Stimulated activated CD4-positive, alpha-beta T cell treated with anti-CD3 and anti-CD28 coated beads, Interleukin-4, amount 100 ng/mL, for 1 hour (primary cell): ENCODE measurements around the gene CDH23.
A peak's percentile ranks its signal among the peaks of the same experiment; 100 is the strongest.

Experiments
- DNase-seq: peaks from one replicate; pipeline ENCODE4 v3.0.0-alpha.2; 2020

Gene CDH23

GRCh38 chr10:71715026-71715425, 318.3 kb downstream of the CDH23 start:
- no peak for DNase-seq

DNA sequence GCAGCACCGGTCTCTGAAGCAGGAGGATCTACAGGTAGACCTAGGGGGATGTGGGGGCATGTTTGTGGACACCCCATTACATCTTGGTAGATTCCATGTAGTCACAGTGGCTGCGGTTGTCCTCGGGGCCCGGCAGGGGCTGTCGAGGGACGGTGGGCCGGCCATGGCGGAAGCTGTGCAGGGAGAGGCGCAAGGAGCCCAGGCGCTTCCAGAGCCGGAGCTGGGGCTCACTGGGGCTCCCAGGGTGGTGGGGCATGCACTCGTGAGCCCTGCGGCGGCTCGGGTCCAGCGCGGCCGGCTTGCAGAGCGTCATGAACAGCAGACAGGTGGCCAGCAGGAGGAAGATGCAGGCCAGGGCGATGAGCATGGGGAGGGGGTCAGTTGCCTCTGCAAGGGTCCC, 319.1 kb downstream of the CDH23 start:
- DNase-seq = no peak

GRCh38 chr10:71716426-71716825, 319.7 kb downstream of the CDH23 start:
- no peak for DNase-seq

DNA sequence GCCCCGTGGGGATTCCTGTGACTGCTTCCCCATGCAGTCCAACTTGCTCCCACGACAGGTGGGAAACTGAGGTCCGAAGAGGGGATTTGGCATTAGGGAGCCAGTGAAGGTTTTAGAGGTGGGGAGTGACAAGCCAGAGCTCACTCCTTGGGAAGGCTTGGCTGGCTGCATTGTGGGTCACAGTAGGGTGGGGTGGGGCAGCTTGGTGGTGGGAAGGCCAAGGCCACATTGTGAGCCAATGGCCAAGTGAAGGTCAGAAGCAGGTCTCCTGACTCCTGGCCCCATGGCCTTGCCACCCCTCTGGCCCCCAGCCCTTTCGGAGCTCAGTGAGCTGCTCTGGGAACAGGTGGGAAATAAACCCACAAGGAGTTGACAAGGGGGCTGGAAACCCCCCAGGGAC, 320.3 kb downstream of the CDH23 start:
- DNase-seq = no peak

DNA sequence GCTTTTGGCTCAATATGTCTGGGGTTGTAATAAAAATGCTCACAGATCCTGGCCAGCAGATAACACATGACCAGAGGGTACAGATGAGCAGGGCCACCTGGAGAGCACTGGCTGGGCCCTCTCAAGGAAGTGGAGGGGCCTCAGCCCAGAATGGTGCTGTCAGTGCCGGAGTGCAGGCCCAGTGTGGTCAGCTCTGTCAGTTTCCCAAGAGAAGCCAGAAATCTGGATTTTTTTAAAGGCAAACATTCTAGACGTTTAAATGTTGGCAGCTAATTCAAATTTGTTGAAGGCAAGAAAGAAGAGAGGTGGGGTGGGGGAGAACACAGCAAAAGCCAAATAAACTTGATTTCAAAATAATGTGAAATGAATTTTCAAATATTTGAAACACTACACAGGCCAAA, 320.8 kb downstream of the CDH23 start:
- DNase-seq = no peak

DNA sequence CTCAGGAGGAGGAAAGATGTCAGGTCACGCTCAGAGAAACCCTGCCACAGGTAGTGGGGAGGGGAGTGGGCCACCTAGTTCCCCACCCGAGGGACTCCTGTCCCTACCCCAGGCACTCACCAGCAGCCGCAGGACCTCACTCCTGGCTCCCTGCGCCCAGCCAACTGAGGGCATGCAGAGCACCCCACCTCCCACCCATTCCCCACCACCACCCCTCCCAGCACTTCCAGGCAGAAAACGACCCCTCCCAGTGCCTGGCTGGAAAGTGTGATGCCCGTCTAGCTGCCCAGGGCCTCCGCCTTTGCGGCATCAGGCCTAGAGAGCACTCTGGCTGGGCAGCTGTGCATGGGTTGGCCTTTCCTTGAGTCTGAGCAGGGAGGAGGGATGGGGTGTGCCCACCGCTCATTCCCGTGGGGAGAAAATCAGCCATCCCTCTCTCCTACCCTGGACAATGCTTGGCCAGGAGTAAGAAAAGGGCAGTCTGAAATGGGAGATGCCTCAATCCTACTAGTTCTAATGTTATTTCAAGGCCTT, 321.5 kb downstream of the CDH23 start:
- DNase-seq = no peak

DNA sequence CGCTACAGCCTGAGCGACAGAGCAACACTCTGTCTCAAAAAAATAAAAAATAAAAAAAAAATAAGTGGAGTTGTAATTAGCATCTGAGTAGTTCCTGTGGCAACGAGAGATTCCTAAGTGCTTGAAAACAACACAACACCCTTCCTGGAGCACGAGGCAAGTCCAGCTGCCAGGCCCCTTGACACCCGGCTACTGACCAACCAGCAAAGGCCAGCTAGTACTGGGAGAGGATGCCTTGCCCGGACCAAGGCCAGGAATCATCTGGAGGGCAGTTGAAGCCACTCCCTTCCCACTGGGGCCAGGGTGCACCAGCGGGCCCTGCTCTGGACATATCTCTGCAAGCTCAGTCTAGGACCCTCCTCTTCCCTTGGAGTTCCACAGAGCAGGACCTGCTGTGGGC, 322.3 kb downstream of the CDH23 start:
- no peak for DNase-seq

DNA sequence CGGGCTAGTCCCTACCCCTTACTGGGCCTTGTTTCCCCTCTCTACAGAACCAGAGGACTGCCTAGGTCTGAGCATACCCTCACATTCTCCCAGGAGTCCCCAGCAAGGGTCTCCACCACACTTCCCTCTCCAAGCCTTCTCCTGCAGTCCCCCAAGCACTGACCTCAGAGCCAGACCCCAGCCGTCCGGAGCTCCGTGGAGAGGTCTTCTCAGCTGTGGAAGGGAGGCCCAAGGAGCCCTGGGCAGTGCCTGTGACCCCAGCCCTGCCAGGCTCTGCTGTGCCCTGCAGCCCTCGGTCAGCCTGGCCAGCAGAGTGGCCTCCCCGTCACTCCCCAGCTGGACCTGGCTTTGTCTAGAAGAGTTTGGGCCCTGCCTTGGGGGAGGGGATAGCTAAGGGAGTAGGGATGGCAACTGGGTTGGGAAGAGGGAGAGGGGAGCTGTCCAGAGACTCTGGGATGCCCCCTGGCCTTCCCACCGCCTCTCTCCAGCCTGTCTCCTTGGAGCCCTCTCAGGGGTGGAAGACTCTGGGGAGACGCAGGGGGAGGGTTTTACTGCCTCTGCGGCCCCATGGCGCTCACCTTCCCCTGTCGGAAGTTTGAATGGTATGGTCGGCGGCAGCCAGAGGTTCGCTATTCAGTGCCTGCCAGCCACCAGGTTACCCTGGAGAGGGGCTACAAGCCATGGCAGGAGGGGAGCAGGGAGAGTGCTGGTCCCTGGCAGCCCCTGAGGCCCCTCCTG, 322.9 kb downstream of the CDH23 start, which contains the start of gene C10orf105:
Gene C10orf105 (minus strand): TSS at position 315 of the 738 bp plus-strand sequence. CDS start 3,441 bp downstream, outside the sequence.
- no peak for DNase-seq

GRCh38 chr10:71720288-71720687, 323.6 kb downstream of the CDH23 start:
- no peak for DNase-seq

GRCh38 chr10:71721313-71721712, 324.6 kb downstream of the CDH23 start:
- no peak for DNase-seq

- DNase-seq = no peak
Measured at GRCh38 chr10:71722849-71723248, 326.1 kb downstream of the CDH23 start.

GRCh38 chr10:71723311-71723710, 326.6 kb downstream of the CDH23 start:
- DNase-seq = no peak

DNA sequence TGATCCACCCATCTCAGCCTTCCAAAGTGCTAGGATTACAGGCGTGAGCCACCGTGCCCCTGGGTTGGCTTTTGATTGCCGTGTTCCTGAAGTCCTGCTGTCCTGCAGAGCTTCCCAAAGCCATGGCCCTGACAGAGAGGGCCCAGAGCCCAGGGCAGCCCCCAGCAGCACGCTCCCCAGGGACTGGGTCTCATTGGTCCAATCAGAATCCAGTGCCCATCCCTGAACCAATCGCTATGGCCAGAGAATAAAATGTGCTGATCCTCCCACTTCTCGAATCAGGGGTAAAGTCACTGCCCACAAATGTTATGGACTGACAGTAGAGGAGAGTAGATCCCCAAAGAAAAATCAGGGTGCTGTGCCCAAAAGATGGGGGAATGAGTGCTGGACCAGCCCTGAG, 327.8 kb downstream of the CDH23 start:
- DNase-seq = no peak

DNA sequence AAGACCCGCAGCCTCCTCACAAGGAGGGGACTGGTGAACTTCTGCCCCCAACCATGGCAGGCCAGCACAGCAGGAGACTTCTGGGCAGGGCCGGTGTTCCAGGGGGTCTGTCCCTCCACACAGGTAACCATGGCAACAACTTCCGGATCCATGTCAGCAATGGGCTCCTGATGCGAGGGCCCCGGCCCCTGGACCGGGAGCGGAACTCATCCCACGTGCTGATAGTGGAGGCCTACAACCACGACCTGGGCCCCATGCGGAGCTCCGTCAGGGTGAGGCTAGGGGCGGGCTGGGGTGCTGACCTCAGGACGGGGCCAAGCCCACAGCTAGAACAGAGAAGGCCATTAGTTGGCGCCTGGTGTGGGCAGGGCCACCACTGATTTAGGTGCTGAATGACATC, 328.5 kb downstream of the CDH23 start:
- no peak for DNase-seq

DNA sequence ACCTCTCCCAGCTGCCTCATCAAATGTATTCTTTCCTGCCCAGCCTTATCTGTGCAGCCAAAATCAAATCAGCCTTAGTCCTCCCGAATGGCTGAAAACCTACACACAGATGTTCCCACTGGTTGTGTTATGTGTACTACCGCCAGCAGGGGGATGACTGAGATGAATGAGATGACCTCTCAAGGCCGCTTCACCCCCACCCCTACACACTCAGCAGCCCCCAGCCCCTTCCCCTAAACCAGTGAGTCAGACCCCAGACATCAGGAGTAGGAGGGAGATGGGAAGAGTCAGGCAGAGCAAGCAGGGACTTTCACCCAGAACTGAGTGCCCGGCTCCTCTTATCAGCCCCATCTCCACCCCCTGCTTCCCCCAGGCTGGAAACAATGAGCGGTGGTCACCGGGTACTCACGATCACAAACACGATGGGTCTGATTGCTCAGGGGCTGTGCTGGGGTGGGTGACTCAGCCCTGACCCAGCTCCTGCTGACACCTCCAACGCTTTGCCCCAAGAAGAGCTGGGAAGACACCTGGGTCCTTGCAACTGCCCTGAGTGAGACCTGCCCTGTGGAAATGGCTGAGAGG, 329.4 kb downstream of the CDH23 start:
- DNase-seq = peak; percentile 72

DNA sequence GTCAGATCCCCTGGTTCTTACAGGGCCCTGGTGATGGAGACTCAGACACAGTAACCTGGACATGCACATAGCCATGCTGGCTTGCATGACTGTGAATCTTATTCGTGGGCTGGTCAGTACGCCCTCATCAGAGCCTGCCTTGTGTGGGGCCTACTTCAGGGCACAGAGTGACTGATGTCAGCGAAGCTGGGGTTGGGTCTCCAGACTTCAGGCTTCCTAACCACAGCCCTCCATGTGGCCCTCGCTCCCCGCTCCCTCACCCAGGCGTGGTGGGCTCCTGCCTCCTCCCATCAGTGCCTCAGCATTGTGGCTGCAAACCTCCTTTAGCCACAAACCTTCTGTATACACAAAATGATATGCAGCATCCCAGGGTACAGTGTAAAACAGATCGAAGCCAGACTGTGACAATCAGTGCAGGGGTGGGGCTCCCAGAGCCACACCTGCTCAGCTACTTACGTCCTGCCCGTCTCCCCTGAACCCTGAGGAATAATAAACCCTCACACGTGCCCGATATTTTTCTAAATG, 329.9 kb downstream of the CDH23 start:
- DNase-seq = peak; percentile 45

DNA sequence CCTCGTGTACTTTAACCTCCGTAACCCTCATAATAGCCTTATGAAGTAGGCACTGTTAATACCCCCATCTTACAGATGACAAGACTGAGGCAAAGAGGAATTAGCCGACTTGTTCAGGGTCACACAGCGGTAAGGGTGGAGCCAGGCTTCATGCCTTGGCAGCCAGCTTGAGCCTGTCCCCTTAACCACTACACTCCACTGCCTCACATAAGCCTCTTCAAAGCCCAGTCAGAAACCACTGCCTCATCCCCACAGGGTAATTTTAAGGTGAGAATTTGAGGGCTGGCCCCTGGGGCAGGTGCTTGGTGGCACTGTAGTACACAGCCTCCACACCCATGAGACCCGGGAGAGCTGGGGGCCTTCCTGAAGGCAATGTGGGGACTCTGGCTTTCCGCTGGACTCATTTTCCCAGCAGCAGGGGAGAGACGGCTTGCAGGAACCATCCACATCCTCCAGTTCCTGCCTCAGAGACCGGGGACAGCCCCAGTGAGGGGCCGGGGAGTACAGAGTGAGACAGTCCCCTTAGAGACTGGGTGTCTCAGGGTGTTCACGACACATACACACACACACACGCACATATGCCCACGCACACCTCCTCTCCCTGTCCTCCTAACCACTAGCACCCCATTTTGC, 330.5 kb downstream of the CDH23 start:
- DNase-seq = peak; percentile 66

DNA sequence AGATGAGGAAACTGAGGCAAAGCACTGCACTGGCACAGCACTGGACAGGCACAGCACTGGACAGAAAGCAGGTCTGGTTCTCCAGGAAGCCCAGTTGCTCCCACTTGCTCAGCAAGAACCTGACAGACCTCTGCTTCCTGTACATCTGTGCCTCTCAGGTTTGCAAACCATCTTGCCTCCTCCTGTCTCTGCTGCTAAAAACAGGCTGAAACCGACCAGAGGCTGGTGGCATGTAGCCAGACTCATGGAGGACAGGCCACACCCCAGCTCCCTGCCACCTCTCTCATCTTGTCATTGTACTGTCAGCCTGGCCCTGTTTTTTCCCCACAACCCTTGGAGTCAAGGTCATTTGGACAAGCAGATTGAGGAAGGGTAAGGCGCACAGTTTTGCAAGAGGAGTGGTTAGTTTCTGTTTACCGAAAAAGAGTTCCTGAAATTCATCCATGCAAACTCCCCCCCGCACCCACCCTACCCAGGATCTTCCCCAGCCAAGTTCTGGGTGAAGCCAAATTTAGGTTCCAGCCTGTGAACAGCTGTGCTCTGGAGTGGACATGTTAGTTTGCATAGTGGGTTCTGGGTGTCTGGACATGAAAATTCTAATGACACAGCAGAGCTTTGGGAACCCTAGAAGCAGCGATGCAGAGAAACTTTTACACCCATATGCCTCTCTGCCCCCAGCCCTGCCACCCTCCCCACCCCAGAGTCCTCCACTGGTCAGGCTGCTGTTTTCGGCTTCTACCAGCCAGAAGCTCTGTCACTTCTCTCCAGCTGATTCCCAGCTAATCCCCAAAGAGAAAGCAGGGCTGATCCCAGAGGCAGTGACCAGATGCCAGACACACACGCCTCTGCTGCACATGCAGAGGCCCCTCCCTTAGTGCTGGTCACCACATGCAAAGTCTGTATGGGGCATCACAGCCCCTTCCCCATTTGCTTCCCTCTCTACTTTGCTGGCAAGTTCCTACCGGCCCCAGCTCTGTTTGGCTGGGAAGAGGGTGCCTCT, 331.3 kb downstream of the CDH23 start:
- DNase-seq = peak; percentile 56

DNA sequence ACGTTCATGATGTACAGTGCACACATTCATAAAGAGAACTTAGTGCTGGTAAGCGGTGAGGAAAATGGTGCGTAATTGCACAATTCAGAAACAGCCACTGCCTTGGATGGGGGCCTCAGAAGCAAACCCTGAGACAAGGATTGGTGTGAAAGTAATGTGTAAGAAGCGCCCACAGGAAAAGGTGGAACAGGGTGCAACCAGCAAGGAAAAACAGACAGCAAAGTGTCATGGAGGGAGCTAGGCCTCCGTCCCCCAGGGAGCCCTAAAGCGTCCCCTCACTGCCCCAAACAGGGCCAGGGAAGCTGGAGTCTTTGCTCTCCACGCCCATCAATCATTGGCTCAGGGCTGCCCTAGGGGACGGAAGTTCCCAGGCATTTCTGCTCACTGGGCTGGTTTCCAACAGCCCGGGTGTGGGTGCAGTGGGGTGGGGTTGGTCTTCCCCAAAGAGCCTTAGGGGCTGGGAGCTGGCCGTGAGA, 332.5 kb downstream of the CDH23 start:
- no peak for DNase-seq

DNA sequence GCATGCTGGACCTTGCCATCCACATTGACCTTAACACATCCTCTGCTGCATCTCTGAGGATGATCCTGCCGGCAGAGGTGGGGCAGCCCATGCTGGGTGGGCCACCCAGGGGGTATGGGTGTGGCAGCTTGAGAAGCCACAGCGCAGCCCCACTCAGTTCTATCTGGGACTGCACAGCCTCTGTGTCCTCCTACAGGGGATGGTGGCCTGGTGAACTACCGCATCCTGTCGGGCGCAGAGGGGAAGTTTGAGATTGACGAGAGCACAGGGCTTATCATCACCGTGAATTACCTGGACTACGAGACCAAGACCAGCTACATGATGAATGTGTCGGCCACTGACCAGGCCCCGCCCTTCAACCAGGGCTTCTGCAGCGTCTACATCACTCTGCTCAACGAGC, 335.1 kb downstream of the CDH23 start:
- DNase-seq = no peak

GRCh38 chr10:71734797-71735196, 338.1 kb downstream of the CDH23 start:
- DNase-seq = no peak
